H1 (cell line): ENCODE data around the gene AGAP1. TPM values are rescaled to one million over a fixed set of nuclear protein-coding genes. Genes with fewer than 3 reads are reported as not detected.

Experiments used
- CTCF ChIA-PET: fragments of 300-600 bp; sonication (Branson Sonifier 250); formaldehyde crosslinking; loops from one replicate; lab custom pipeline; 2021; ENCODE audit not compliant: partially characterized antibody; lab: Charles Lee
- POLR2A ChIA-PET: fragments of 300-600 bp; sonication (Branson Sonifier 250); formaldehyde crosslinking; loops from one replicate; lab custom pipeline; 2021; ENCODE audit warnings: inconsistent platforms; ENCODE audit not compliant: partially characterized antibody; lab: Charles Lee
- DNase-seq, 2 experiments: peaks; one replicate each; pipeline versions ENCODE4 v3.0.0 to v3.0.0-alpha.2; 2010 to 2022; ENCODE audit warnings: low spot score in 2 of 2, low read depth in 1 of 2, mixed read lengths in 1 of 2
- FAIRE-seq: peaks from 2 replicates; lab custom pipeline; 2011; peaks lifted over from hg19 to GRCh38; lab: Jason Lieb, UNC
- H2AFZ ChIP-seq: 2 replicates; pipeline ENCODE4 v1.8.1; 2012; ENCODE audit warnings: low read length, inconsistent platforms
- H2AK5ac ChIP-seq: 2 replicates; pipeline ENCODE4 v1.6.1; 2013; ENCODE audit warnings: low read depth, low read length
- H2BK120ac ChIP-seq: replicated peaks from 2 replicates; pipeline ENCODE3; 2013; ENCODE audit warnings: low read depth, low read length, inconsistent platforms
- H2BK12ac ChIP-seq: 2 replicates; pipeline ENCODE4 v1.6.1; 2013; ENCODE audit warnings: low read depth, low read length
- H2BK15ac ChIP-seq: 2 replicates; pipeline ENCODE4 v1.6.1; 2013; ENCODE audit warnings: low read length
- H2BK20ac ChIP-seq: 2 replicates; pipeline ENCODE4 v1.6.1; 2013; ENCODE audit warnings: low read length
- H2BK5ac ChIP-seq: 2 replicates; pipeline ENCODE4 v1.6.1; 2013; ENCODE audit warnings: low read depth, low read length
- H3K14ac ChIP-seq: 2 replicates; pipeline ENCODE4 v1.6.1; 2013; ENCODE audit warnings: inconsistent platforms; ENCODE audit not compliant: insufficient read length
- H3K18ac ChIP-seq: 2 replicates; pipeline ENCODE4 v1.6.1; 2013; ENCODE audit warnings: low read length; ENCODE audit errors: extremely low read depth
- H3K23ac ChIP-seq: 2 replicates; pipeline ENCODE4 v1.6.1; 2013; ENCODE audit warnings: inconsistent platforms; ENCODE audit not compliant: insufficient read length
- H3K23me2 ChIP-seq: 2 replicates; pipeline ENCODE4 v1.6.1; 2013; ENCODE audit warnings: low read depth, low read length
- H3K27ac ChIP-seq: 2 replicates; pipeline ENCODE4 v1.6.1; 2011; ENCODE audit warnings: low read depth, low read length, inconsistent platforms
- H3K27me3 ChIP-seq, 4 experiments: replicated peaks in 1 of 4; 1 replicate in 1 of 4; 2 replicates in 3 of 4; pipeline versions ENCODE4 v1.6.1 to v1.8.1; 2011 to 2013; ENCODE audit warnings: low read length in 3 of 4, mild to moderate bottlenecking in 3 of 4, inconsistent platforms in 2 of 4, mixed read lengths in 2 of 4, moderate library complexity in 1 of 4; ENCODE audit not compliant: control insufficient read depth in 3 of 4, insufficient read depth in 3 of 4; ENCODE audit errors: extremely low read depth in 1 of 4
- H3K36me3 ChIP-seq, 4 experiments: 2 replicates each; pipeline versions ENCODE4 v1.6.1 to v1.8.1; 2011 to 2013; ENCODE audit warnings: mild to moderate bottlenecking in 4 of 4, low read length in 3 of 4, moderate library complexity in 2 of 4, control low read depth in 1 of 4, inconsistent platforms in 1 of 4; ENCODE audit not compliant: insufficient read depth in 4 of 4, control insufficient read depth in 2 of 4
- H3K4ac ChIP-seq: replicated peaks from 2 replicates; pipeline ENCODE3; 2013; ENCODE audit warnings: low read length, low read depth, mixed read lengths, inconsistent platforms; ENCODE audit not compliant: insufficient read length
- H3K4me1 ChIP-seq, 4 experiments: replicated peaks in 1 of 4; 1 replicate in 1 of 4; 2 replicates in 3 of 4; pipeline versions ENCODE4 v1.6.1 to v1.8.1; 2011 to 2013; ENCODE audit warnings: low read length in 3 of 4, inconsistent platforms in 2 of 4, mixed read lengths in 1 of 4; ENCODE audit not compliant: insufficient read depth in 4 of 4, control insufficient read depth in 3 of 4
- H3K4me2 ChIP-seq, 2 experiments: 2 replicates each; pipeline versions ENCODE4 v1.6.1 to v1.8.1; 2011 to 2013; ENCODE audit warnings: low read depth in 2 of 2, low read length in 2 of 2, control low read depth in 1 of 2, inconsistent platforms in 1 of 2, mild to moderate bottlenecking in 1 of 2; ENCODE audit not compliant: insufficient read depth in 1 of 2
- H3K4me3 ChIP-seq, 4 experiments: fragments of 200-600, 300-600 bp in 1 of 4; sonication (generic), shearing (Covaris generic), sonication (Bioruptor Twin) in 1 of 4; 2 replicates each; pipeline versions ENCODE4 v1.5.1 to v1.8.1; 2011 to 2016; ENCODE audit warnings: low read length in 4 of 4, low read depth in 3 of 4, control low read depth in 2 of 4, inconsistent platforms in 2 of 4, mild to moderate bottlenecking in 2 of 4, mixed read lengths in 1 of 4, moderate library complexity in 1 of 4; ENCODE audit not compliant: insufficient read depth in 2 of 4; ENCODE audit errors: extremely low read depth in 1 of 4
- H3K56ac ChIP-seq: replicated peaks from 2 replicates; pipeline ENCODE3; 2013; ENCODE audit warnings: low read depth, mild to moderate bottlenecking, mixed read lengths, low read length, inconsistent platforms; ENCODE audit not compliant: insufficient read length
- H3K79me1 ChIP-seq: 2 replicates; pipeline ENCODE4 v1.6.1; 2013; ENCODE audit warnings: low read depth, low read length, control low read depth
- H3K79me2 ChIP-seq, 2 experiments: 2 replicates each; pipeline versions ENCODE4 v1.6.1 to v1.8.1; 2012 to 2013; ENCODE audit warnings: low read length in 2 of 2, mild to moderate bottlenecking in 2 of 2, inconsistent platforms in 1 of 2; ENCODE audit not compliant: insufficient read depth in 2 of 2, control insufficient read depth in 1 of 2
- H3K9ac ChIP-seq, 4 experiments: replicated peaks in 1 of 4; 1 replicate in 1 of 4; 2 replicates in 3 of 4; pipeline versions ENCODE4 v1.6.1 to v1.8.1; 2011 to 2013; ENCODE audit warnings: low read depth in 3 of 4, low read length in 3 of 4, control low read depth in 2 of 4, mild to moderate bottlenecking in 2 of 4, moderate library complexity in 2 of 4, inconsistent platforms in 1 of 4; ENCODE audit errors: extremely low read depth in 1 of 4
- H3K9me3 ChIP-seq, 2 experiments: 2 replicates each; pipeline versions ENCODE4 v1.6.1 to v1.8.1; 2012 to 2013; ENCODE audit warnings: mild to moderate bottlenecking in 2 of 2, moderate library complexity in 2 of 2, control low read depth in 1 of 2, inconsistent platforms in 1 of 2, low read depth in 1 of 2, low read length in 1 of 2, mixed read lengths in 1 of 2; ENCODE audit not compliant: insufficient read depth in 2 of 2
- H4K20me1 ChIP-seq, 2 experiments: replicated peaks in 1 of 2; 2 replicates each; pipeline versions ENCODE3 to v1.8.1; 2011 to 2013; ENCODE audit warnings: inconsistent platforms in 2 of 2, low read length in 2 of 2, mild to moderate bottlenecking in 1 of 2; ENCODE audit not compliant: insufficient read depth in 2 of 2, control insufficient read depth in 1 of 2
- H4K5ac ChIP-seq: 2 replicates; pipeline ENCODE4 v1.6.1; 2013; ENCODE audit warnings: low read length, low read depth, mixed read lengths, inconsistent platforms; ENCODE audit not compliant: insufficient read length
- H4K8ac ChIP-seq: 2 replicates; pipeline ENCODE4 v1.8.0; 2013; ENCODE audit warnings: mild to moderate bottlenecking, moderate library complexity, low read length, inconsistent platforms; ENCODE audit not compliant: insufficient read depth; ENCODE audit errors: extremely low read depth
- H4K91ac ChIP-seq: replicated peaks from 2 replicates; pipeline ENCODE3; 2013; ENCODE audit warnings: low read length, mixed read lengths, inconsistent platforms; ENCODE audit not compliant: insufficient read length
- KDM4A ChIP-seq: IDR thresholded peaks from one replicate; pipeline ENCODE4 v1.7.1; 2012; ENCODE audit warnings: low read depth, mild to moderate bottlenecking, moderate library complexity, low read length, inconsistent platforms; ENCODE audit not compliant: severe bottlenecking
- MAFK ChIP-seq: IDR thresholded peaks from 2 replicates; pipeline ENCODE4 v1.6.1; 2012; ENCODE audit warnings: low read depth, mild to moderate bottlenecking, improper control_type of control experiment, low read length
- whole genome bisulfite sequencing, 2 experiments: shearing (Covaris generic) in 1 of 2; methylation state at CpG; one replicate each; pipeline versions ENCODE4 v1.1.6 to v1.1.7; 2013 to 2015; ENCODE audit warnings: low lambda C conversion rate in 2 of 2, mixed read lengths in 2 of 2, inconsistent platforms in 1 of 2, low coverage in 1 of 2, missing lambda C conversion rate in 1 of 2; ENCODE audit not compliant: insufficient replicate concordance in 2 of 2, insufficient coverage in 1 of 2, insufficient read length in 1 of 2; ENCODE audit errors: extremely low coverage in 1 of 2, missing lambda C conversion rate in 1 of 2; 5-methylcytosine and 5-hydroxymethylcytosine counted together
- polyA plus RNA-seq, 7 experiments: library from polyadenylated mRNA; depleted of rRNA in 3 of 7; stranded (reverse) in 5 of 7; unstranded in 2 of 7; fragments of >200 nt in 5 of 7; fragments of 200-250 nt in 2 of 7; gene quantifications; 1 replicate in 5 of 7; 2 replicates in 1 of 7; 4 replicates in 1 of 7; pipeline versions ENCODE4 v1.2.1 to v1.2.3, GENCODE V29; 2011 to 2013; ENCODE audit warnings: missing spikeins in 2 of 7, mixed read lengths in 2 of 7
- total RNA-seq: library from RNA; stranded (reverse); fragmentation: NEBNext Ultra II Directional; extraction: Animal tissue kit (Norgen Biotek cat#: 25700); gene quantifications from 2 replicates; pipeline ENCODE4 v1.2.1, GENCODE V29; 2021
- TF ChIP-seq, protein P1 (sequence below): IDR thresholded peaks from 2 replicates; pipeline ENCODE4 v1.6.1; 2012; ENCODE audit warnings: low read length, inconsistent platforms

Gene AGAP1
- total and polyA plus RNA-seq, 2 of the 8 experiments (the other 6 are each of a cell fraction or from before 2014, with no cell fraction given), result 18.1 to 39.4 TPM

DNA sequence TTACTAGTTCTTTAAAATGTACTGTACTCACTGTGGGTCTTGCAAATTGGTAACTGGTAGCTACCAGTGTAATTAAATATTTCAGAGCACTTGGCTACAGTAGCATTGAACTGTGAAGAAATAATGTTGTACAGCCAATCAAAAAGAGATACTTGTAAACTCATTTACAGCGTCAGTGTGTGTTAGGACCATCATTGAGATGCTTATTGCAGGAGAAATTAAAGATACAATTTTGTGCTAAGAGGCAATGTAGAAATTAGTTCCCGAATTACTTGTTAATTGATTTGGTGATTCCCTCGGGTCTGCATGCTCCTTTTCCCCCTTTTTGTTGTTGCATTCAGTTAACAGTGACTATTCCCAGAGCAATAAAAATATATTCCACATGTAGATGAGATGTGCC, 330.5 kb downstream of the AGAP1 start:
- Histone ChIP-seq H3K56ac (no peak overlapping the region), H3K36me3 (peaks cover 0 to 3% (median under 1%) of the 10 kb centered on the region in 4 experiments; a peak in 2 of 8 replicates), H3K14ac (no peak overlapping the region), H4K91ac (no peak overlapping the region), H3K27me3 (0 out of 7 replicates have a peak, but pooled peaks cover 0 to 2% (median 0%) of the 10 kb centered on the region in 4 experiments), H2BK120ac (no peak overlapping the region), H2BK20ac (no peak overlapping the region), H4K5ac (no peak overlapping the region), H3K79me1 (no peaks in the 10 kb centered on the region; the same call in 1 of the 2 replicates), H3K23ac (no peak overlapping the region), H3K27ac (no peak overlapping the region), H2AFZ (no peak overlapping the region), H2AK5ac (no peak overlapping the region), H3K4ac (no peak overlapping the region), H2BK12ac (no peak overlapping the region), H3K23me2 (no peaks in the 10 kb centered on the region; the same call in 1 of the 2 replicates), H3K18ac (no peak overlapping the region), H3K9me3 (no peaks in the 10 kb centered on the region), H4K8ac (no peak overlapping the region), H3K4me1 (no peaks in the 10 kb centered on the region; a peak in 1 of 7 replicates), H3K79me2 (no peaks in the 10 kb centered on the region), H2BK15ac (no peak overlapping the region), H3K4me3 (no peak overlapping the region)
- no peak for FAIRE-seq
- POLR2A ChIA-PET, result no interaction called here
- TF ChIP-seq KDM4A (no peak), MAFK (no peak)
- TF ChIP-seq, protein P1, sequence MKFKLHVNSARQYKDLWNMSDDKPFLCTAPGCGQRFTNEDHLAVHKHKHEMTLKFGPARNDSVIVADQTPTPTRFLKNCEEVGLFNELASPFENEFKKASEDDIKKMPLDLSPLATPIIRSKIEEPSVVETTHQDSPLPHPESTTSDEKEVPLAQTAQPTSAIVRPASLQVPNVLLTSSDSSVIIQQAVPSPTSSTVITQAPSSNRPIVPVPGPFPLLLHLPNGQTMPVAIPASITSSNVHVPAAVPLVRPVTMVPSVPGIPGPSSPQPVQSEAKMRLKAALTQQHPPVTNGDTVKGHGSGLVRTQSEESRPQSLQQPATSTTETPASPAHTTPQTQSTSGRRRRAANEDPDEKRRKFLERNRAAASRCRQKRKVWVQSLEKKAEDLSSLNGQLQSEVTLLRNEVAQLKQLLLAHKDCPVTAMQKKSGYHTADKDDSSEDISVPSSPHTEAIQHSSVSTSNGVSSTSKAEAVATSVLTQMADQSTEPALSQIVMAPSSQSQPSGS, result no peak
- TF ChIP-seq, all 59 proteins: peak for 0
- no peak overlapping the region for H3K9ac ChIP-seq
- no peak for DNase-seq
- WGBS, 2 experiments, result 92% methylated on average over 3 of the region's 3 CpGs; no CpG with 5 or more reads in 1 of the 2 experiments
- no peak overlapping the region for H2BK5ac ChIP-seq
- CTCF ChIA-PET, result interaction anchor here (1.3 kb wide), 1 partner anchor 32 kb away, joined by 3 read pairs; no protein-coding TSS in a partner anchor
- peaks cover 0 to 2% of the 10 kb centered on the region in 2 experiments for H4K20me1 ChIP-seq
- H3K4me2 ChIP-seq, result no peak overlapping the region
